ENCODE results near the gene SCARF2.
A peak's percentile ranks its signal among the peaks of the same experiment; 100 is the strongest.
"Not testable (repeated sequence)": the region's sequence is repeated elsewhere in the genome, so short reads cannot be mapped to it uniquely, and the experiment has no call there.

The SCARF2 gene

GRCh38 chr22:20459152-20459542 is 21.5 kb upstream of the SCARF2 start:
- no peak overlapping the region for H3K27ac ChIP-seq (ENCODE audit: low read depth, low read length, severe bottlenecking)
- no peak overlapping the region for H3K4me3 ChIP-seq (ENCODE audit: extremely low read depth, insufficient read depth, low read length, poor library complexity, severe bottlenecking)
- peaks cover 23% of the 10 kb centered on the region for H3K36me3 ChIP-seq (ENCODE audit: control insufficient read depth, insufficient read depth, low read length)
- peaks cover 4% of the 10 kb centered on the region for H3K4me1 ChIP-seq (ENCODE audit: control insufficient read depth, insufficient read depth, low read length, poor library complexity, severe bottlenecking)
- 89 to 93% methylated on average over 2 to 3 of the region's 3 CpGs for WGBS, 2 experiments (ENCODE audit: insufficient coverage in 2 of 2)
- no peaks in the 10 kb centered on the region for H3K9me3 ChIP-seq (ENCODE audit: control insufficient read depth, low read length)

GRCh38 chr22:20458530-20459151 is 21.0 kb upstream of the SCARF2 start:
- 90 to 94% methylated on average over 6 of the region's 8 CpGs for WGBS, 2 experiments (ENCODE audit: insufficient coverage in 2 of 2)
- Histone ChIP-seq H3K9me3 (ENCODE audit: control insufficient read depth, low read length) (no peaks in the 10 kb centered on the region), H3K27ac (ENCODE audit: low read depth, low read length, severe bottlenecking) (no peak overlapping the region), H3K4me1 (ENCODE audit: control insufficient read depth, insufficient read depth, low read length, poor library complexity, severe bottlenecking) (peaks cover 4% of the 10 kb centered on the region), H3K4me3 (ENCODE audit: extremely low read depth, insufficient read depth, low read length, poor library complexity, severe bottlenecking) (no peak overlapping the region), H3K36me3 (ENCODE audit: control insufficient read depth, insufficient read depth, low read length) (peaks cover 21% of the 10 kb centered on the region)

GRCh38 chr22:20457506-20458240 is 20.0 kb upstream of the SCARF2 start:
- H3K27ac ChIP-seq (ENCODE audit: low read depth, low read length, severe bottlenecking): no peak overlapping the region
- WGBS, 2 experiments (ENCODE audit: insufficient coverage in 2 of 2): 95% methylated on average over 15 of the region's 15 CpGs
- peaks cover 16% of the 10 kb centered on the region for H3K36me3 ChIP-seq (ENCODE audit: control insufficient read depth, insufficient read depth, low read length)
- peaks cover 4% of the 10 kb centered on the region for H3K4me1 ChIP-seq (ENCODE audit: control insufficient read depth, insufficient read depth, low read length, poor library complexity, severe bottlenecking)
- no peaks in the 10 kb centered on the region for H3K9me3 ChIP-seq (ENCODE audit: control insufficient read depth, low read length)
- no peak overlapping the region for H3K4me3 ChIP-seq (ENCODE audit: extremely low read depth, insufficient read depth, low read length, poor library complexity, severe bottlenecking)

GRCh38 chr22:20456722-20457076 is 19.1 kb upstream of the SCARF2 start:
- Histone ChIP-seq H3K27ac (ENCODE audit: low read depth, low read length, severe bottlenecking) (peak overlapping the region; percentile 66), H3K4me1 (ENCODE audit: control insufficient read depth, insufficient read depth, low read length, poor library complexity, severe bottlenecking) (peaks cover 4% of the 10 kb centered on the region), H3K9me3 (ENCODE audit: control insufficient read depth, low read length) (no peaks in the 10 kb centered on the region), H3K36me3 (ENCODE audit: control insufficient read depth, insufficient read depth, low read length) (peaks cover 17% of the 10 kb centered on the region), H3K4me3 (ENCODE audit: extremely low read depth, insufficient read depth, low read length, poor library complexity, severe bottlenecking) (no peak overlapping the region)
- 91 to 100% methylated on average over 3 of the region's 3 CpGs for WGBS, 2 experiments (ENCODE audit: insufficient coverage in 2 of 2)

GRCh38 chr22:20456064-20456721 is 18.6 kb upstream of the SCARF2 start:
- Histone ChIP-seq H3K9me3 (ENCODE audit: control insufficient read depth, low read length) (no peaks in the 10 kb centered on the region), H3K4me1 (ENCODE audit: control insufficient read depth, insufficient read depth, low read length, poor library complexity, severe bottlenecking) (peaks cover 4% of the 10 kb centered on the region), H3K4me3 (ENCODE audit: extremely low read depth, insufficient read depth, low read length, poor library complexity, severe bottlenecking) (no peak overlapping the region), H3K27ac (ENCODE audit: low read depth, low read length, severe bottlenecking) (peak overlapping the region; percentile 66), H3K36me3 (ENCODE audit: control insufficient read depth, insufficient read depth, low read length) (peaks cover 18% of the 10 kb centered on the region)
- 8 to 37% methylated on average over 3 to 5 of the region's 6 CpGs for WGBS, 2 experiments (ENCODE audit: insufficient coverage in 2 of 2)

- Histone ChIP-seq H3K36me3 (ENCODE audit: control insufficient read depth, insufficient read depth, low read length) (peaks cover 14% of the 10 kb centered on the region), H3K9me3 (ENCODE audit: control insufficient read depth, low read length) (no peaks in the 10 kb centered on the region), H3K4me3 (ENCODE audit: extremely low read depth, insufficient read depth, low read length, poor library complexity, severe bottlenecking) (no peak overlapping the region), H3K27ac (ENCODE audit: low read depth, low read length, severe bottlenecking) (no peak overlapping the region), H3K4me1 (ENCODE audit: control insufficient read depth, insufficient read depth, low read length, poor library complexity, severe bottlenecking) (peaks cover 4% of the 10 kb centered on the region)
- WGBS, 2 experiments (ENCODE audit: insufficient coverage in 2 of 2): 82 to 92% methylated on average over 5 of the region's 8 CpGs
These were observed 18.1 kb upstream of the SCARF2 start for GRCh38 chr22:20455709-20456063.

GRCh38 chr22:20453222-20453621 is 15.6 kb upstream of the SCARF2 start:
- WGBS, 2 experiments (ENCODE audit: insufficient coverage in 2 of 2): 75% methylated on average over 2 of the region's 3 CpGs; no CpG with 5 or more reads in 1 of the 2 experiments
- H3K9me3 ChIP-seq (ENCODE audit: control insufficient read depth, low read length): no peaks in the 10 kb centered on the region
- no peak overlapping the region for H3K27ac ChIP-seq (ENCODE audit: low read depth, low read length, severe bottlenecking)
- H3K36me3 ChIP-seq (ENCODE audit: control insufficient read depth, insufficient read depth, low read length): peaks cover 11% of the 10 kb centered on the region
- peaks cover 4% of the 10 kb centered on the region for H3K4me1 ChIP-seq (ENCODE audit: control insufficient read depth, insufficient read depth, low read length, poor library complexity, severe bottlenecking)
- H3K4me3 ChIP-seq (ENCODE audit: extremely low read depth, insufficient read depth, low read length, poor library complexity, severe bottlenecking): no peak overlapping the region

GRCh38 chr22:20451920-20452319 is 14.3 kb upstream of the SCARF2 start:
- Histone ChIP-seq H3K36me3 (ENCODE audit: control insufficient read depth, insufficient read depth, low read length) (peaks cover 7% of the 10 kb centered on the region), H3K4me3 (ENCODE audit: extremely low read depth, insufficient read depth, low read length, poor library complexity, severe bottlenecking) (no peak overlapping the region), H3K4me1 (ENCODE audit: control insufficient read depth, insufficient read depth, low read length, poor library complexity, severe bottlenecking) (peaks cover 4% of the 10 kb centered on the region), H3K9me3 (ENCODE audit: control insufficient read depth, low read length) (no peaks in the 10 kb centered on the region), H3K27ac (ENCODE audit: low read depth, low read length, severe bottlenecking) (no peak overlapping the region)
- 100% methylated on average over 1 of the region's 2 CpGs; no CpG with 5 or more reads in 1 of the 2 experiments for WGBS, 2 experiments (ENCODE audit: insufficient coverage in 2 of 2)

- WGBS, 2 experiments (ENCODE audit: insufficient coverage in 2 of 2): 96 to 97% methylated on average over 11 to 12 of the region's 15 CpGs
- H3K9me3 ChIP-seq (ENCODE audit: control insufficient read depth, low read length); H3K4me3 ChIP-seq (ENCODE audit: extremely low read depth, insufficient read depth, low read length, poor library complexity, severe bottlenecking); H3K4me1 ChIP-seq (ENCODE audit: control insufficient read depth, insufficient read depth, low read length, poor library complexity, severe bottlenecking); H3K27ac ChIP-seq (ENCODE audit: low read depth, low read length, severe bottlenecking); H3K36me3 ChIP-seq (ENCODE audit: control insufficient read depth, insufficient read depth, low read length): not testable (repeated sequence)
These were observed 13.6 kb upstream of the SCARF2 start for GRCh38 chr22:20451129-20451778.

GRCh38 chr22:20450551-20450906 is 12.9 kb upstream of the SCARF2 start:
- Histone ChIP-seq H3K9me3 (ENCODE audit: control insufficient read depth, low read length) (no peaks in the 10 kb centered on the region), H3K27ac (ENCODE audit: low read depth, low read length, severe bottlenecking) (no peak overlapping the region), H3K36me3 (ENCODE audit: control insufficient read depth, insufficient read depth, low read length) (peaks cover 13% of the 10 kb centered on the region), H3K4me1 (ENCODE audit: control insufficient read depth, insufficient read depth, low read length, poor library complexity, severe bottlenecking) (no peaks in the 10 kb centered on the region), H3K4me3 (ENCODE audit: extremely low read depth, insufficient read depth, low read length, poor library complexity, severe bottlenecking) (no peak overlapping the region)
- WGBS, 2 experiments (ENCODE audit: insufficient coverage in 2 of 2): 92 to 100% methylated on average over 1 of the region's 1 CpG

Measured in mesodermal cell (in vitro differentiated cells).